Activated CD4-positive, alpha-beta T cell treated with anti-CD3 and anti-CD28 coated beads for 4 hours (primary cell): ENCODE data around the gene SGMS1.
"Not testable (repeated sequence)": the region's sequence is repeated elsewhere in the genome, so short reads cannot be mapped to it uniquely, and the experiment has no call there.

Experiments used
- DNase-seq, 2 donors: peaks; one replicate each; pipeline ENCODE4 v3.0.0-alpha.2; 2020

SGMS1 gene

DNA sequence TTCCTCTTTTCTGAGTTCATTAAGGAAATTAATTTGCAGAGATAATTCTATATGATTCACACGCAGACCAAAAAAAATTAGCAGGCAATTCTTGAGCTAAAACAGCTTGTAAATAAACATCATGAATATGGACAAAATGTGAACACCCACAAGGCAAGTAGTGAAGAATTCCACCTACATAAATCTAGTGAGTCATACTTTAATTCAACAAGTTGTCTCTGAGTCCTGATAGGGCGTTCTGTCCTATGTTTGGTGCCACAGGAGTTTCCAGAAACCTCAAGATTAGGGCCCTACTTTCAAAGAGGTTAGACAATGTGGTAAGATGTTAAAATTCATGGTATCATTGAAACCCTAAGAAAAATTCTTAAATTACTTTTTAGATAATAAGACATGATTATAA is 122.3 kb downstream of the SGMS1 start:
- DNase-seq = no peak

DNA sequence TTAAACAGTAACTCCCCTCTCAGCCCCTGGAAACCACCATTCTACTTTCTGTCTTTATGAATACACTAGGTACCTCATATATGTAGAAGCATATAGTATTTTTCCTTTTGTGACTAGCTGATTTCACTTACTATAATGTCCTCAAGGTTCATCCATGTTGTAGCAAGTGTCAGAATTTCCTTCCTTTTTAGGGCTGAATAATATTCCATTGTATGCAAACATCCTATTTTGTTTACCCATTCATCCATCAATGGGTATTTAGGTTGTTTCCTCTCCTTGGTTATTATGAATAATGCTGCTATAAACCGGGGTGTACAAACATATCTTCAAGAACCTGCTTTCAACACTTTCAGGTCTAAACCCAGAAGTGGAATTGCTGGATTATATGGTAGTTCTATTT is 125.3 kb downstream of the SGMS1 start:
- no peak for DNase-seq

GRCh38 chr10:50497758-50498157 is 126.0 kb downstream of the SGMS1 start:
- DNase-seq = no peak

DNA sequence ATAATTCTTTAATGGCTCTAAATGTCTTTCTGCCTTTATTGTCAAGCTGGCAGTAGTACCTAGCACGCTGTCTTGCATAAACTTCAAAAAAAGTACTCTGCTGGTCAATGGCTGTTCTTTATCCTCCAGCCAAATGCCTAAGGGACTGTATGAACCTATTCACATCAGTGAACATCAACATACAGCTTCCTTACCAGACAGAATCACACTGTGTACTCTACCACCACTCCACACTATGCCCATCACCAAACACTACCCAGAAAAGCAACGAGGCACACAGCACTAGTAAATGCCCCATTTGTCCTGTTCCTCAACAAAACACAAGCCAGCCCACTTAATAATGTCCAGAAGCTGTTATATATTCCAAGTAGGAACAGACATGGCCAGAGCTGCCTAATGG is 127.5 kb downstream of the SGMS1 start:
- DNase-seq = no peak

DNA sequence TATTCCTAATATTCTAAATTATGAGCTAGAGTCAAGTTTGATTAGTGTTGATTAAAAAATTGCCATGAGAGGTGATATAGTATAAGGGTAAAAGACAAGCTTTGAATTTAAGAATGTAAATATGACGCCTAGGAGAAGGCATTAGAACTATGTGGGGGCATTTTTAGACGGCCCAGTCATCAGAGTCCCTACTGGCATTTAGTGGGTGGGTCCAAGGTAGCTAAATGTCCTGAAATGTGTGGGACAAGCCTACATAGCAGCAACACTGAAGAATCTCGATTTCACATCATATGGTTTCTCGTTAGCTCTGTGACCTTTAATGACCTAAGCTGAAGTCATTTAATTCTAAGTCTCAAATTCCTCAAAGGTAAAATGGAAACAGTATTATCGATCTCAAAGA is 133.5 kb downstream of the SGMS1 start:
- no peak for DNase-seq

- not testable (repeated sequence) for DNase-seq
These were observed 139.2 kb downstream of the SGMS1 start for GRCh38 chr10:50484550-50484949.

- no peak for DNase-seq
These were observed 143.4 kb downstream of the SGMS1 start for GRCh38 chr10:50480054-50481007.

DNA sequence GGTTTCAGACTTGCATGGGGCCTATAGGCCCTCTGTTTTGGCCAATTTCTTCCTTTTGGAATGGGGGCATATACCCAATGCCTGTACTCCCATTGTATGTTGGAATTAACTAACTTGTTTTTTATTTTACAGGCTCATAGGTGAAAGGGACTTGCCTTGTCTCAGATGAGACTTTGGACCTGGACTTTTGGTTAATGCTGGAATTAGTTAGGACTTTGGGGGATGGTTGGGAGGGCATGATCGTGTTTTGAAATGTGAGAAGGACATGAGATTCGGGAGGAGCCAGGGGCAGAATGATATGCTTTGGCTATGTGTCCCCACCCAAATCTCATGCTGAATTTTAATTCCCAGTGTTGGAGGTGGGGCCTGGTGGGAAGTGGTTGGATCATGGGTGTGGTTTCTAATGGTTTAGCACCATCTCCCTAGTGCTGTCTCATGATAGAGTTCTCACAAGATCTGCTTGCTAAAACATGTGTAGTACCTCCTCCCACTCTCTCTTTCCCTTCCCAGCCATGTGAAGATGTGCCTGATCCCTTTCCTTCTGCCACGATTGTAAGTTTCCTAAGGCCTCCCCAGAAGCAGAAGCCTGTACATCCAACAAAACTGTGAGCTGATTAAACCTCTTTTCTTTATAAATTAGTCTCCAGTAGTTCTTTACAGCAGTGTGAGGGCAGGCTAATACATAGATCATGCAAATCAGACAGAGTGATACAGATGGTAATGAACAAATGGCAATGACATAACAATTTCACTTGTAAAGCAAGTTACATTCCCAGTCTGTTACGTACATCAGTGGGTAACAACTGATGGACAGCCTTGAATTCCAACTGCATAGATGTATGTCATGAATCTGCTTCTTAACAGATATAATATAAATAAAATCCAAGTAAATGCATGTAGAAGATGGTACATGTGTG is 146.2 kb downstream of the SGMS1 start:
- DNase-seq = no peak

DNA sequence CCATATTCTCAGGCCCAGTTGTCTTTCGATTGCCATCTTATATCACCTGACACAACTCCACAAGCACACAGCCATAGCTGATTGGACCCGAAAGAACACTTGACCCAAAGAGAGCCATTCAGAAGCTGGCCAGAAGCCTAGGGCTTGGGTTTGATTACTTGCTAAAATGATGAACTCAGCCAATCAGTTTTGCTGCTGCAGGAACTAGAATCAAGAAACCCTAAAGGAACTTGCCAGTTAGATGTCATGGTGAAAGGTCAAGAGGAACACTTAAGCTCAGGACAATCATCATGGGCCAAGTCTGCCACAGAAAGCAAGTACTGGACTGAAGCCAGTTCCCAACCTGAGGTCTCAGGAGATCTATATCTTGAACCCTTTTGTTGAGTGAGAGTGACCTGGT is 150.0 kb downstream of the SGMS1 start:
- DNase-seq = no peak

GRCh38 chr10:50472914-50473313 is 150.8 kb downstream of the SGMS1 start:
- no peak for DNase-seq

DNA sequence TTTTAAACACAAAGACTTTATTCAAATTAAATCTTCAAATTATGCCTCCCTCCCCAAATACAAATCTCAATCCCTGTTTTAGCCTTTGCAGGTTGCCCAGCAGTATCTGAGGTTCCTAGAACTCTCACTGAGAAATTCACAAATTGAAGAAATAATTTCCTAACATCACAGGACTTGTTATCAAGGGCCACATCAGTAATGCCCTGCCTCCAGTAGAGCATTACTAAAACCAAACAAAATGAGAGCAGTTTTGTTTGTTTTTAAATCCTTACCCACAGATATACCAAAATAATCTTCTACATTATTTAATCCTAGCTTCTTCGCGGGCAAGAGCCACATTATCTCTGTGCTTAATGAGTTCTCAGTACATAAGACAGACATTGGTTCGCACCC is 152.2 kb downstream of the SGMS1 start:
- no peak for DNase-seq

GRCh38 chr10:50470798-50471582 is 152.8 kb downstream of the SGMS1 start:
- DNase-seq = no peak

GRCh38 chr10:50470345-50470744 is 153.4 kb downstream of the SGMS1 start:
- DNase-seq = no peak

- DNase-seq = no peak
These were observed 154.0 kb downstream of the SGMS1 start for GRCh38 chr10:50469778-50470193.

GRCh38 chr10:50469288-50469687 is 154.5 kb downstream of the SGMS1 start:
- no peak for DNase-seq

DNA sequence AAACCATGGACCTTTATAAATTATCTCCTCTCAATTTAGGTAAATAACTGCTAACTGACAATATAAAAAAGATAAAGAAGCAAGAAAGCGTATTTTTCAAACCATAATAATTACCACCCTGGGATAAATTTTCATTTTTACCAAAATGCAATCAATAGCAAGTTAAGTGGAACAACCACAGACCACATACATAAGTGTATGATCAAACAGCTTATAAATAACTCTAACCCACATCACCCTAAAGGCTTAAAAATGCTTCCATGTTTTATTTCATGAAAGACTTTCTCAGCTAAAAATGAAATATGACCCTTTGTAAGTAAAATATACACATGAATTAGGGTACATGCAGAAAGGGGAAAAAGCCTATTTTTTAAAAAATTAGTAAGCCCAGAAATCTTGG is 156.5 kb downstream of the SGMS1 start:
- no peak for DNase-seq

- DNase-seq = no peak
These were observed 159.7 kb downstream of the SGMS1 start for GRCh38 chr10:50464004-50464409.

GRCh38 chr10:50461834-50462233 is 161.9 kb downstream of the SGMS1 start:
- no peak for DNase-seq

GRCh38 chr10:50461123-50461522 is 162.6 kb downstream of the SGMS1 start:
- no peak for DNase-seq

DNA sequence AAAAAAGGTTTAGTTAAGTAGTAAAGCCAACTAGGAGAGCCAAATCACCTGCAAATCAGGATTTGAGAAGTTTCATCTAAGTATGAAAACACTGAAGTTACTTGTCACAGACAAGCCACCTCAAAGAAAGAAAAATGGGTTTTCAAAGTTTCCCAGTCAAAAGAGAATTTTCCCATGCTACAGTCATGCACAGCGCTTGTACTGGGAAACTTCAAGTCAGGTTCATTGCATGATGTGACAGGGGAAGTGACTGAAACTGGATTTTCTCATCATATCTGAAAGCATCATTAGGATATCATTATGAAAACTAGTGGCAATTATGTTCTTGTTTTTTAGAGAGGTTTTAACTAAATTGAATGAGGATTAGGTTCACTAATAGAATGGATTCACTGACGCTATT is 167.0 kb downstream of the SGMS1 start:
- DNase-seq = no peak

DNA sequence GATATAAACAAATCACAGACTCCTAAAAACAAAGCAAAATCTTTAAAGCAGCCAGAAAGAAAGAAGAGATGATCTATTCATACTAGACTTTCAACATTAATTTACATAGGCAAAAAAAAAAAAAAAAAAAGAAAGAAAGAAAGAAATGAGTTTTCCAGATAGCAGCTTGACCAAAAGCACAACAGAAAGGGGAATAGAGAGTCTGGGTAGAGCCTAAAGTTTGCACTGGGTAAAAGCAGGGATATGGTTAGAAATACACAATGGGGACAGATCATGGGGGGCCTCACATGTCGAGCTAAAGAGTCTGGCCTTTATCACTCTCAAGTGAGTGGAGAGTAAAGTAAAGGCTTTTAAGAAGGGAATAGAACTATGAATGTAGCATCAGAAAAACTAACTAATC is 169.8 kb downstream of the SGMS1 start:
- no peak for DNase-seq

DNA sequence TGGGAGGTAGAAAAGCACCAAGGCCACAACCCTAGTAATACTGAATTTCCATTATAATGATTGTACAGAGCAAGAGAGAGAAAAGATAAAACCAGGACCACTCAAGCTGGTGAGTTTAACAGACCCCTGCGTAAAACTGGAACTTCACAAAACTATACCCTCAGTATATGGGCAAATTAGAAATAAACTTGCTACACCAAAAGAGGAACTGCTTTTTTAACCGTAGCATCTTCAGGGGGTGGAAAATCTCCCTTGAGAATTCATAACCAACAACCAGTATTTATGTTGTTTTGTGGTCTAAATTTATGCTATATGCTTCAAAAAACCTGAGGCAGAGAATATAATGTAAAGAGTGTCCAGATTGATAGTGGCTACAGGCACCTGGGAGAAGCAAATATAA is 171.2 kb downstream of the SGMS1 start:
- no peak for DNase-seq

DNA sequence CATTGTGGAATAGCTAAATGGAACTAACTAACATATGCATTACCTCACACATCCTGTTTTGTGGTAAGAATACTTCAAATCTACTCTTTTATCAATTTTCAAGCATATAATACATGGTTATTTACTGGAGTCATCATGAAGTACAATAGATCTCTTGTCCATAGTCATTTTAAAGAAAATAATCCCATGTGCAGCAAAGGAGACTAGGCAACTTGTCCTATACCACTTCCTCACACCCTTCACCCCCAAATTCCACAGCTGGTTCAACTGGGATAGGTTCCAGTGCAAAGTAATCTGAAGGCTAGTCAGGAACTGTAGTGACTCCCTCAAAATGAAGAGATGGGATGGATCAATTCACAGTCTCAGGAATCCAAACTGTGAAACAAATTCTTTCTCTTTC is 176.1 kb downstream of the SGMS1 start:
- no peak for DNase-seq
